Measurements from ENCODE around the gene ABLIM1.

GRCh38 chr10:114513381-114513792, 144.7 kb downstream of the ABLIM1 start:
- no peak for TF ChIP-seq POLR2A (IDR thresholded peaks at IDR 0.05; ENCODE audit: low read length)
- TF ChIP-seq GATA1 (IDR thresholded peaks at IDR 0.05; ENCODE audit: low read depth, low read length): no peak

Measured in erythroblast (primary cell).